Sigmoid colon (tissue), 7 donors: Measurements from ENCODE around the gene ZNF655. TPM values are rescaled to one million over a fixed set of nuclear protein-coding genes. Genes with fewer than 3 reads are reported as not detected.

ENCODE experiments used
- DNase-seq: peaks from one replicate; pipeline ENCODE4 v3.0.0-alpha.2; 2019
- H3K27ac ChIP-seq, 4 donors: fragments of 200-600 bp; sonication (generic); one replicate each; pipeline ENCODE4 v1.5.1; 2016 to 2019; ENCODE audit warnings: mild to moderate bottlenecking in 1 of 4
- H3K27me3 ChIP-seq, 3 donors: fragments of 200-600 bp; sonication (generic); one replicate each; pipeline ENCODE4 v1.5.1; 2019; ENCODE audit warnings: mild to moderate bottlenecking in 1 of 3
- H3K36me3 ChIP-seq, 4 donors: fragments of 200-600 bp; sonication (generic); one replicate each; pipeline ENCODE4 v1.5.1; 2016 to 2019
- H3K4me1 ChIP-seq, 4 donors: fragments of 200-600 bp; sonication (generic); one replicate each; pipeline ENCODE4 v1.5.1; 2017 to 2019
- H3K4me3 ChIP-seq, 4 donors: fragments of 200-600 bp; sonication (generic); one replicate each; pipeline ENCODE4 v1.5.1; 2017 to 2019; ENCODE audit warnings: mild to moderate bottlenecking in 2 of 4, moderate library complexity in 1 of 4
- H3K9me3 ChIP-seq, 4 donors: fragments of 200-600 bp in 3 of 4; sonication (generic) in 3 of 4; one replicate each; pipeline versions ENCODE4 v1.5.1 to v1.6.1; 2013 to 2019
- CTCF ChIP-seq, 4 experiments: fragments of 450-650 bp in 3 of 4; fragments of 200-600 bp in 1 of 4; IDR thresholded peaks; one replicate each; pipeline ENCODE4 v1.5.1; 2016 to 2019; ENCODE audit warnings: antibody characterized with exemption in 4 of 4, mild to moderate bottlenecking in 3 of 4, moderate library complexity in 2 of 4
- EP300 ChIP-seq, 4 donors: sonication (generic); formaldehyde crosslinking; IDR thresholded peaks; one replicate each; pipeline ENCODE4 v1.6.1; 2017; ENCODE audit warnings: antibody characterized with exemption in 4 of 4
- POLR2A ChIP-seq, 2 donors: fragments of 450-650 bp; IDR thresholded peaks; one replicate each; pipeline ENCODE4 v1.6.1; 2016; ENCODE audit warnings: antibody characterized with exemption in 2 of 2, mild to moderate bottlenecking in 2 of 2, moderate library complexity in 2 of 2
- POLR2AphosphoS5 ChIP-seq, 4 donors: sonication (generic); formaldehyde crosslinking; IDR thresholded peaks; one replicate each; pipeline ENCODE4 v1.6.1; 2017; ENCODE audit warnings: antibody characterized with exemption in 4 of 4
- WGBS, 2 donors: extraction: QIAGEN DNeasy Blood & Tissue Kit; methylation state at CpG; one replicate each; pipeline ENCODE4 v1.1.7; 2013; 5-methylcytosine and 5-hydroxymethylcytosine counted together
- intact Hi-C: fragments of 100-400 bp; cut with DNase I; formaldehyde crosslinking; loops from one replicate; pipeline ENCODE4 v1.15.1; 2023
- polyA plus RNA-seq, 3 donors: library from polyadenylated mRNA; stranded (reverse); fragments of 200-250 nt; gene quantifications; one replicate each; pipeline ENCODE4 v1.2.3, GENCODE V29; 2013
- total RNA-seq, 4 donors: library from RNA; depleted of rRNA; stranded (reverse); fragments of >200 nt; gene quantifications; one replicate each; pipeline ENCODE4 v1.1.0, GENCODE V29; 2016
- donor health status: healthy with polysubstance abuse.
- donor health status: Bipolar disorder and iron deficiency.
- donor health status: healthy.

Gene ZNF655
- total and polyA plus RNA-seq, 7 donors, result 45.0 to 148 (median 124) TPM

GRCh38 chr7:99623702-99624447 lies 65.4 kb downstream of the ZNF655 start:
- H3K4me3 ChIP-seq, result no peak overlapping the region
- H3K27ac ChIP-seq, result no peak overlapping the region
- H3K9me3 ChIP-seq, result no peaks in the 10 kb centered on the region
- no peak for DNase-seq
- no peak for TF ChIP-seq POLR2A (IDR thresholded peaks at IDR 0.05)
- no peak for TF ChIP-seq CTCF (IDR thresholded peaks at IDR 0.05)
- TF ChIP-seq POLR2AphosphoS5 (IDR thresholded peaks at IDR 0.05), result no peak
- WGBS, 2 donors, result 77% methylated on average over 9 of the region's 9 CpGs
- intact Hi-C loops, result no loop called here
- no peaks in the 10 kb centered on the region for H3K27me3 ChIP-seq
- H3K4me1 ChIP-seq, result no peaks in the 10 kb centered on the region
- peaks cover 51 to 100% (median 82%) of the 10 kb centered on the region in 4 donors for H3K36me3 ChIP-seq

- Histone ChIP-seq H3K4me1 (no peaks in the 10 kb centered on the region), H3K4me3 (no peak overlapping the region), H3K9me3 (no peaks in the 10 kb centered on the region), H3K27ac (no peak overlapping the region), H3K27me3 (no peaks in the 10 kb centered on the region), H3K36me3 (peaks cover 46 to 100% (median 83%) of the 10 kb centered on the region in 4 donors)
- intact Hi-C loops, result no loop called here
- 72 to 88% methylated on average over 16 of the region's 16 CpGs for WGBS, 2 donors
- no peak for DNase-seq
- TF ChIP-seq POLR2A (IDR thresholded peaks at IDR 0.05) (no peak), POLR2AphosphoS5 (IDR thresholded peaks at IDR 0.05) (no peak), CTCF (IDR thresholded peaks at IDR 0.05) (no peak), EP300 (IDR thresholded peaks at IDR 0.05) (no peak)
Measured at GRCh38 chr7:99624484-99624883, 66.0 kb downstream of the ZNF655 start.

GRCh38 chr7:99625321-99625720 lies 66.9 kb downstream of the ZNF655 start:
- Histone ChIP-seq H3K4me3 (no peak overlapping the region), H3K27me3 (no peaks in the 10 kb centered on the region), H3K4me1 (no peaks in the 10 kb centered on the region), H3K36me3 (peaks cover 47 to 100% (median 87%) of the 10 kb centered on the region in 4 donors), H3K27ac (no peak overlapping the region), H3K9me3 (no peaks in the 10 kb centered on the region)
- no peak for DNase-seq
- intact Hi-C loops, result no loop called here
- TF ChIP-seq POLR2AphosphoS5 (IDR thresholded peaks at IDR 0.05) (no peak), POLR2A (IDR thresholded peaks at IDR 0.05) (no peak), EP300 (IDR thresholded peaks at IDR 0.05) (no peak), CTCF (IDR thresholded peaks at IDR 0.05) (no peak)
- 88 to 93% methylated on average over 5 of the region's 5 CpGs for WGBS, 2 donors

GRCh38 chr7:99625961-99626360 lies 67.5 kb downstream of the ZNF655 start:
- intact Hi-C loops, result no loop called here
- H3K9me3 ChIP-seq, result no peaks in the 10 kb centered on the region
- H3K27ac ChIP-seq, result no peak overlapping the region
- peaks cover 42 to 100% (median 85%) of the 10 kb centered on the region in 4 donors for H3K36me3 ChIP-seq
- H3K27me3 ChIP-seq, result no peaks in the 10 kb centered on the region
- WGBS, 2 donors, result 95 to 96% methylated on average over 4 of the region's 4 CpGs
- no peak for DNase-seq
- TF ChIP-seq POLR2AphosphoS5 (IDR thresholded peaks at IDR 0.05) (no peak), EP300 (IDR thresholded peaks at IDR 0.05) (no peak), CTCF (IDR thresholded peaks at IDR 0.05) (no peak), POLR2A (IDR thresholded peaks at IDR 0.05) (no peak)
- no peaks in the 10 kb centered on the region for H3K4me1 ChIP-seq
- H3K4me3 ChIP-seq, result no peak overlapping the region

Other genes starting within 250 kb of the ZNF655 start
- 100 to 1,000 TPM in 2 of 4 donors, 10 to 100 TPM in 2; 94.6 to 131 (median 111) TPM for gene ARPC1A, start 232.7 kb upstream of the ZNF655 start, total RNA-seq
- 100 to 1,000 TPM; 181 to 396 (median 263) TPM for gene ARPC1A, start 232.7 kb upstream of the ZNF655 start, polyA plus RNA-seq
- 100 to 1,000 TPM in 2 of 4 donors, 10 to 100 TPM in 2; 70.3 to 136 (median 105) TPM for gene ARPC1B, start 183.9 kb upstream of the ZNF655 start, total RNA-seq
- 100 to 1,000 TPM; 229 to 390 (median 313) TPM for gene ARPC1B, start 183.9 kb upstream of the ZNF655 start, polyA plus RNA-seq
- 10 to 100 TPM; 84.5 to 89.5 (median 85.1) TPM for gene PDAP1, start 150.0 kb upstream of the ZNF655 start, total RNA-seq
- 100 to 1,000 TPM; 145 to 194 (median 163) TPM for gene PDAP1, start 150.0 kb upstream of the ZNF655 start, polyA plus RNA-seq
- gene BUD31, start 149.7 kb upstream of the ZNF655 start, total RNA-seq, result 10 to 100 TPM; 44.6 to 89.8 (median 69.3) TPM
- 100 to 1,000 TPM; 118 to 141 (median 119) TPM for gene BUD31, start 149.7 kb upstream of the ZNF655 start, polyA plus RNA-seq
- 1 to 10 TPM; 4.6 to 6.4 (median 5.6) TPM for gene PTCD1, start 119.8 kb upstream of the ZNF655 start, total RNA-seq
- 1 to 10 TPM; 1.2 to 5.5 (median 4.0) TPM for gene PTCD1, start 119.8 kb upstream of the ZNF655 start, polyA plus RNA-seq
- gene CPSF4, start 119.7 kb upstream of the ZNF655 start, total RNA-seq, result 10 to 100 TPM; 26.8 to 32.3 (median 30.3) TPM
- gene CPSF4, start 119.7 kb upstream of the ZNF655 start, polyA plus RNA-seq, result 10 to 100 TPM; 12.7 to 28.0 (median 19.8) TPM
- 1,000 to 10,000 TPM in 1 of 4 donors, 100 to 1,000 TPM in 3; 550 to 1,502 (median 722) TPM for gene ATP5MF, start 92.5 kb upstream of the ZNF655 start, total RNA-seq
- 1,000 to 10,000 TPM; 1,517 to 2,013 (median 1,625) TPM for gene ATP5MF, start 92.5 kb upstream of the ZNF655 start, polyA plus RNA-seq
- gene ZNF789, start 85.8 kb upstream of the ZNF655 start, total RNA-seq, result 10 to 100 TPM in 1 of 4 donors, 1 to 10 TPM in 3; 4.3 to 10.5 (median 7.0) TPM
- 10 to 100 TPM in 1 of 3 donors, 1 to 10 TPM in 2; 3.7 to 17.4 (median 6.0) TPM for gene ZNF789, start 85.8 kb upstream of the ZNF655 start, polyA plus RNA-seq
- gene ZNF394, start 58.4 kb upstream of the ZNF655 start, total RNA-seq, result 10 to 100 TPM; 29.4 to 38.8 (median 34.6) TPM
- gene ZNF394, start 58.4 kb upstream of the ZNF655 start, polyA plus RNA-seq, result 10 to 100 TPM; 19.2 to 25.5 (median 19.2) TPM
- gene ZKSCAN5, start 54.0 kb upstream of the ZNF655 start, total RNA-seq, result 10 to 100 TPM in 1 of 4 donors, 1 to 10 TPM in 3; 7.7 to 12.5 (median 8.4) TPM
- gene ZKSCAN5, start 54.0 kb upstream of the ZNF655 start, polyA plus RNA-seq, result 1 to 10 TPM; 3.0 to 4.9 (median 3.0) TPM
- 1 to 10 TPM; 2.3 to 6.4 (median 4.6) TPM for gene FAM200A, start 6.5 kb upstream of the ZNF655 start, total RNA-seq
- gene FAM200A, start 6.5 kb upstream of the ZNF655 start, polyA plus RNA-seq, result 1 to 10 TPM; 1.8 to 3.1 (median 2.4) TPM
- 1 to 10 TPM in 1 of 4 donors, under 1 TPM in 1, not detected in 2; 0.41 to 1.8 TPM for gene TMEM225B, start 39.6 kb downstream of the ZNF655 start, total RNA-seq
- under 1 TPM in 1 of 3 donors, not detected in 2; 0.38 TPM for gene TMEM225B, start 39.6 kb downstream of the ZNF655 start, polyA plus RNA-seq
- 10 to 100 TPM; 10.7 to 19.9 (median 14.9) TPM for gene ZSCAN25, start 58.3 kb downstream of the ZNF655 start, total RNA-seq
- gene ZSCAN25, start 58.3 kb downstream of the ZNF655 start, polyA plus RNA-seq, result 1 to 10 TPM; 3.6 to 7.2 (median 3.9) TPM
- 1 to 10 TPM in 3 of 4 donors, under 1 TPM in 1; 0.54 to 7.5 (median 3.4) TPM for gene CYP3A5, start 121.4 kb downstream of the ZNF655 start, total RNA-seq
- 10 to 100 TPM; 13.2 to 36.1 (median 13.6) TPM for gene CYP3A5, start 121.4 kb downstream of the ZNF655 start, polyA plus RNA-seq
- under 1 TPM in 2 of 4 donors, not detected in 2; 0.33 to 0.36 TPM for gene CYP3A7, start 176.6 kb downstream of the ZNF655 start, total RNA-seq
- gene CYP3A7, start 176.6 kb downstream of the ZNF655 start, polyA plus RNA-seq, result under 1 TPM in 2 of 3 donors, not detected in 1; 0.10 to 0.46 TPM
- gene CYP3A4, start 225.5 kb downstream of the ZNF655 start, total RNA-seq, result not detected
- gene CYP3A4, start 225.5 kb downstream of the ZNF655 start, polyA plus RNA-seq, result 1 to 10 TPM in 1 of 3 donors, under 1 TPM in 2; 0.25 to 3.6 (median 0.69) TPM